Mesenchymal stem cell (in vitro differentiated cells and primary cell): ENCODE measurements around the gene GYPC. TPM values are rescaled to one million over a fixed set of nuclear protein-coding genes. Genes with fewer than 3 reads are reported as not detected.

Experiments used
- DNase-seq: peaks from one replicate; pipeline ENCODE4 v3.0.0-alpha.2; 2013
- H2AFZ ChIP-seq: one replicate; pipeline ENCODE4 v1.6.1; 2013; ENCODE audit warnings: low read depth, mild to moderate bottlenecking, control low read depth, inconsistent platforms, low read length, moderate library complexity
- H2AK5ac ChIP-seq: 2 replicates; pipeline ENCODE4 v1.6.1; 2013; ENCODE audit warnings: low read length, moderate library complexity, mild to moderate bottlenecking, inconsistent platforms; ENCODE audit not compliant: severe bottlenecking
- H2BK120ac ChIP-seq: one replicate; pipeline ENCODE4 v1.6.1; 2013; ENCODE audit warnings: low read depth, mild to moderate bottlenecking, inconsistent platforms, low read length, moderate library complexity
- H2BK12ac ChIP-seq, 2 experiments: one replicate each; pipeline ENCODE4 v1.6.1; 2013; ENCODE audit warnings: inconsistent platforms in 2 of 2, low read length in 2 of 2, mild to moderate bottlenecking in 2 of 2, moderate library complexity in 2 of 2, control low read depth in 1 of 2
- H2BK15ac ChIP-seq: one replicate; pipeline ENCODE4 v1.6.1; 2013; ENCODE audit warnings: mild to moderate bottlenecking, low read depth, inconsistent platforms; ENCODE audit not compliant: poor library complexity, severe bottlenecking
- H2BK5ac ChIP-seq: 2 replicates; pipeline ENCODE4 v1.6.1; 2013; ENCODE audit warnings: low read depth, mild to moderate bottlenecking, low read length, control low read depth, inconsistent platforms; ENCODE audit not compliant: poor library complexity, severe bottlenecking
- H3K14ac ChIP-seq, 2 experiments: one replicate each; pipeline ENCODE4 v1.6.1; 2013; ENCODE audit warnings: inconsistent platforms in 2 of 2, low read length in 2 of 2, control low read depth in 1 of 2, mild to moderate bottlenecking in 1 of 2, moderate library complexity in 1 of 2
- H3K18ac ChIP-seq, 2 experiments: one replicate each; pipeline ENCODE4 v1.6.1; 2013; ENCODE audit warnings: inconsistent platforms in 2 of 2, low read length in 2 of 2, control low read depth in 1 of 2, low read depth in 1 of 2, mild to moderate bottlenecking in 1 of 2
- H3K23ac ChIP-seq, 2 experiments: one replicate each; pipeline ENCODE4 v1.6.1; 2013; ENCODE audit warnings: inconsistent platforms in 2 of 2, low read length in 2 of 2, mild to moderate bottlenecking in 2 of 2, moderate library complexity in 2 of 2, control low read depth in 1 of 2
- H3K27ac ChIP-seq: 2 replicates; pipeline ENCODE4 v1.5.1; 2013; ENCODE audit warnings: mild to moderate bottlenecking, moderate library complexity, low read length, control low read depth, inconsistent platforms; ENCODE audit not compliant: poor library complexity, severe bottlenecking
- H3K27me3 ChIP-seq, 2 experiments: 2 replicates each; pipeline versions ENCODE4 v1.6.1 to v1.7.0; 2013; ENCODE audit warnings: low read length in 2 of 2, mild to moderate bottlenecking in 2 of 2, moderate library complexity in 2 of 2, control low read depth in 1 of 2, inconsistent platforms in 1 of 2; ENCODE audit not compliant: control insufficient read depth in 1 of 2, insufficient read depth in 1 of 2
- H3K36me3 ChIP-seq, 2 experiments: 2 replicates each; pipeline versions ENCODE4 v1.6.1 to v1.7.0; 2013; ENCODE audit warnings: low read length in 2 of 2, control low read depth in 1 of 2, inconsistent platforms in 1 of 2, low read depth in 1 of 2, mild to moderate bottlenecking in 1 of 2; ENCODE audit not compliant: insufficient read depth in 2 of 2, control insufficient read depth in 1 of 2
- H3K4ac ChIP-seq, 2 experiments: one replicate each; pipeline ENCODE4 v1.6.1; 2013; ENCODE audit warnings: inconsistent platforms in 2 of 2, low read length in 2 of 2, mild to moderate bottlenecking in 2 of 2, moderate library complexity in 2 of 2, control low read depth in 1 of 2, low read depth in 1 of 2
- H3K4me1 ChIP-seq: 2 replicates; pipeline ENCODE4 v1.6.1; 2013; ENCODE audit warnings: low read depth, low read length, control low read depth; ENCODE audit not compliant: control insufficient read depth, insufficient read depth
- H3K4me2 ChIP-seq: 2 replicates; pipeline ENCODE4 v1.6.1; 2013; ENCODE audit warnings: low read length, mild to moderate bottlenecking, inconsistent platforms; ENCODE audit not compliant: poor library complexity, severe bottlenecking
- H3K4me3 ChIP-seq, 2 experiments: 2 replicates each; pipeline versions ENCODE4 v1.5.1 to v1.7.0; 2013; ENCODE audit warnings: low read length in 2 of 2, mild to moderate bottlenecking in 2 of 2, control low read depth in 1 of 2, low read depth in 1 of 2; ENCODE audit not compliant: insufficient read depth in 1 of 2
- H3K79me1 ChIP-seq: replicated peaks from 2 replicates; pipeline ENCODE4 v1.6.1; 2013; ENCODE audit warnings: mild to moderate bottlenecking, control low read depth, low read length, inconsistent platforms; ENCODE audit not compliant: poor library complexity, severe bottlenecking
- H3K9ac ChIP-seq: 2 replicates; pipeline ENCODE4 v1.7.0; 2013; ENCODE audit warnings: mild to moderate bottlenecking, low read length, moderate library complexity
- H3K9me3 ChIP-seq: 2 replicates; pipeline ENCODE4 v1.7.0; 2013; ENCODE audit warnings: mild to moderate bottlenecking, low read length; ENCODE audit not compliant: control insufficient read depth
- H4K8ac ChIP-seq: one replicate; pipeline ENCODE4 v1.6.1; 2013; ENCODE audit warnings: inconsistent platforms, mild to moderate bottlenecking, low read length, moderate library complexity
- H4K91ac ChIP-seq: one replicate; pipeline ENCODE4 v1.6.1; 2013; ENCODE audit warnings: mild to moderate bottlenecking, low read length, inconsistent platforms
- WGBS: methylation state at CpG from one replicate; pipeline ENCODE4 v1.1.7; 2013; ENCODE audit warnings: mixed read lengths; 5-methylcytosine and 5-hydroxymethylcytosine counted together
- polyA plus RNA-seq, 2 experiments: library from polyadenylated mRNA; stranded (reverse); fragments of 200-250 nt; gene quantifications; one replicate each; pipeline ENCODE4 v1.2.3, GENCODE V29; 2013

The GYPC gene, protein sequence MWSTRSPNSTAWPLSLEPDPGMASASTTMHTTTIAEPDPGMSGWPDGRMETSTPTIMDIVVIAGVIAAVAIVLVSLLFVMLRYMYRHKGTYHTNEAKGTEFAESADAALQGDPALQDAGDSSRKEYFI
- 199 TPM for polyA plus RNA-seq (2013, experiment 1 of 2)
- 195 TPM for polyA plus RNA-seq (2013, experiment 2 of 2)

DNA sequence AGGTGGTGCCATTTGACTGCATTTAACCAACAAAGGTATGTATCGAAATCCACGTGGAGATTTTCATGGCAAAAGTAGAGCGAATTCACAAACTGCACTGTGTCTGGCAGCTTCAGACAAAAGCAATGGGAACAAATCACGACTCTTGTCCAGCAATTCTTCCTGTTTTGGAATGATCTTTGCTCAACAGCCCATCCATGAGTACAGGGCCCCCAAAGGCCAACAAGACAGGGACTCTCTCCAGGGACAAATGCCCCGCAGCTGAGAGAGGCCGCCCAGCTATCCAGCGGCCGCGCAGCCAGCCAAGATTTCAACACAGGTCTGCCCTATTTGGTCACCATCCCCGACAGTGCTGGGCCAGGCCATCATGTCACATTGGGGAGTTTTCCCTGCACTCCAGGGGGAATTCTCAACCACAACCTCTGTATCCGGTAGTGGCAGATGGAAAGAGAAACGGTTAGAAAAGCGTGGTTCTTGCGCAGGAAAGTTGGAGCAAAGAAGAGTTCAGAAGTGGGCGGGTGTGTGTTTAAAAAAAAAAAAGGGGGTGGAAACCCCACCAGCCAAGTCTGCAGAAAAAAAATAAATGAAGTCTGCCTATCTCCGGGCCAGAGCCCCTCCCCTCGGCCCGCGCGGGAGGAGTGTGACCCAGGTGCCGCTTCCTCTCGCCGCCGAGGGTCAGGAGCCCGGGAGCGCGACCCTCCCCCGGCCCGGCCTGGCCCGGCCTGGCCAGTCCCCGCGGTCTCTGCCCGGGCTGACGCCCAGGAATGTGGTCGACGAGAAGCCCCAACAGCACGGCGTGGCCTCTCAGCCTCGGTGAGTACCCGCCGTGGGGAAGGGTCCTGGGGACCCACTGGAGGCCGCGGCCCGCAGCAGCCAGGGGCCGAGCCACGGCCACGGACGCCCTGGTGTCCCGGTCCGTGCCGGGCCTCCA, at the start of gene GYPC:
TSS of gene GYPC (plus strand) at position 659 of the 931 bp plus-strand sequence. CDS start at position 765, 106 bp downstream.
- Histone ChIP-seq H3K9me3 (no peaks in the 10 kb centered on the region), H3K27me3 (no peaks in the 10 kb centered on the region), H3K14ac (peak within 1 kb of the TSS; percentile 69 to 99), H3K23ac (peak within 1 kb of the TSS in 1 of 2 experiments; percentile 98), H3K18ac (peak within 1 kb of the TSS; percentile 100), H3K9ac (peak within 1 kb of the TSS; percentile 100), H4K91ac (peak within 1 kb of the TSS; percentile 100), H2BK15ac (peak within 1 kb of the TSS; percentile 96), H3K4me3 (peak within 1 kb of the TSS; percentile 85 to 91), H3K4ac (peak within 1 kb of the TSS; percentile 98 to 100), H2BK5ac (peak within 1 kb of the TSS; percentile 97), H3K4me1 (peaks cover 25% of the 10 kb centered on the region), H3K4me2 (peak within 1 kb of the TSS; percentile 63), H3K27ac (peak within 1 kb of the TSS; percentile 95), H2AFZ (peak within 1 kb of the TSS; percentile 54), H2BK120ac (peak within 1 kb of the TSS; percentile 100), H2BK12ac (peak within 1 kb of the TSS; percentile 67 to 93), H3K79me1 (no peaks in the 10 kb centered on the region), H2AK5ac (peak within 1 kb of the TSS; percentile 25), H3K36me3 (peaks cover 0 to 9% of the 10 kb centered on the region in 2 experiments), H4K8ac (peak within 1 kb of the TSS; percentile 67)
- peak; percentile 98 for DNase-seq
- WGBS: 4% methylated on average over 50 of the region's 51 CpGs

DNA sequence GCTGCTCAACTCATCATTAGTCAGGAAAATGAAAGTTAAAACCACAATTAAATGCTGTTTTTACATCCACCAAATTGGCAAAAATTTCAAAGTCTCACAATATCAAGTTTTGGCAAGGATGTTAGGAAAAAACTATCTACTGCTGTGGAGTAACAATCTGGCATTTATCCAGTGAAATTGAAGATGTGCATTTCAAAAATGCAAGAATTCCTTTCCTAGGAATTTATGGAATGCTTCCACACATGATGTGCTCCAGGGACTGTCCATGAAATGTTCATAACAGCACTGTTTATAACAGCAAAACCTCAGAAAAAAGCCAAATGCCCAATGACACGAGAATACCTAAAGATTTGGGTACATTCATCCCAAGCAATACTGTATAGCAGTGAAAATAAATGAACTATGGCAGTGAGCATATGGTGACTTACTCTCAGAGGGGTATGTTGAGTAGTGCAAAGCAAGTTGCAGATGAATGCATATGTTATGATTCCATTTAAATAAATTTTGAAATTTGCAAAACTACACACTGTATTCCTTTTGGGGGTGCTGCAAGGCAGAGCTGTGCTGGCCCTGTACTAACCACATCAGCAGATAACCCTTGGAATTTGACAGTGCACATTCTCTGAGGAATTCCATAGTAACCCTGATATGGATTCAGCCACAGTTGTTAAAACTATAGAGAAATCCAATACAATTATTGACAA, 41.3 kb upstream of the GYPC start:
- Histone ChIP-seq H3K4me2 (no peak overlapping the region), H3K27ac (no peak overlapping the region), H3K27me3 (no peaks in the 10 kb centered on the region), H3K4me1 (no peaks in the 10 kb centered on the region), H3K4me3 (no peak overlapping the region), H2BK15ac (no peak overlapping the region), H3K9me3 (no peaks in the 10 kb centered on the region), H2BK12ac (no peak overlapping the region), H2BK120ac (no peak overlapping the region), H4K8ac (no peak overlapping the region), H3K79me1 (no peaks in the 10 kb centered on the region), H3K36me3 (no peaks in the 10 kb centered on the region), H3K4ac (no peak overlapping the region), H3K23ac (no peak overlapping the region), H3K9ac (no peak overlapping the region), H3K14ac (no peak overlapping the region), H2AFZ (no peak overlapping the region), H4K91ac (no peak overlapping the region), H3K18ac (no peak overlapping the region), H2BK5ac (peak overlapping the region; percentile 8), H2AK5ac (no peak overlapping the region)
- DNase-seq: peak; percentile 33
- no CpG with 5 or more reads among the region's 1 CpG for WGBS

DNA sequence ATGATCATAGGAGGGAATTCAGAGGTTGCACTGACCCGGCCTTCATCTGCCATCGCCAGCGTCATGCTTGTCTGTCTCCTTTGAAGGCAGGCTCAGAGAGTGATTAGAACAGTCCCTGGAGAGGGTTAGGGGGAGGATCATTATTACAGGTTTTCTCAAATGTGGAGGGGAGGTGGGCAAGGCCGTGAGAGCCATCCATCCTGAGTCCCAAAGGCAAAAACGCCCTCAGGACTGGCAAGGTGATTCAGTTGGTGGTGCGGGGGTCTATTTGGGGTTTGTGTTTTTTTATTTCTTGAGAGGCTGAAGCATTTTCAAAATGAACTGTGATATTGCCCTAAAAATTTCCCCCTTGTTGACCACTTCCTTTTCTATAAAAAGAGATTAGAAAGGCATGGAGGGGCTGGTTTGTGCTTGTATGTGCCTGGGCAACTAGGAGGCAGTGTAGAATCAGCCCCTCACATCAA, 39.3 kb upstream of the GYPC start:
- Histone ChIP-seq H3K9me3 (no peaks in the 10 kb centered on the region), H2AFZ (no peak overlapping the region), H2BK5ac (no peak overlapping the region), H2BK12ac (no peak overlapping the region), H3K9ac (no peak overlapping the region), H3K23ac (no peak overlapping the region), H3K4ac (no peak overlapping the region), H2BK15ac (peak overlapping the region; percentile 63), H3K36me3 (no peaks in the 10 kb centered on the region), H3K27ac (no peak overlapping the region), H4K91ac (no peak overlapping the region), H2AK5ac (no peak overlapping the region), H3K4me3 (no peak overlapping the region), H3K18ac (no peak overlapping the region), H2BK120ac (no peak overlapping the region), H3K79me1 (no peaks in the 10 kb centered on the region), H3K4me1 (no peaks in the 10 kb centered on the region), H4K8ac (no peak overlapping the region), H3K4me2 (no peak overlapping the region), H3K14ac (no peak overlapping the region), H3K27me3 (no peaks in the 10 kb centered on the region)
- WGBS: 94% methylated on average over 6 of the region's 6 CpGs
- no peak for DNase-seq
